ENCODE data around the gene NPTXR.

Gene NPTXR

DNA sequence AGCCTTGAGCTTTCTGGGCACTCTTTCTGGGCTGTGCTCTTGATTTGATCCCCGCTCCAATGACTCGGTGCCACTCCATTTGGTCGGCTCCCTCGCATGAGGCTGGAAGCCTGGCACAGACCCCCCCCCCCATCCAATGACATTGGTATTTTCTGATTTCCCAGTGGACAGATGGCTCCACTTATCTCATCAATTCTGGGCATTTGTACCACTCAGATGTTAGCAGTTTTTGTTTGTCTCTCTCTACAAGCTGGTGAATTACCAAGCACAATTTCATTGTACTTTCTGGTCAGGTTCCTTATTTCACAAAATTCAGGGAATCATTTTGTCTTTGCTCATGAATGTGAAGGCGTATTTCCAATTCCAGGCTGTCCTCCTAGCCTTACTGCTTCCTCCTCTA, 59.0 kb downstream of the NPTXR start:
- TF ChIP-seq SIN3A (IDR thresholded peaks at IDR 0.05; ENCODE audit: borderline replicate concordance, insufficient read depth, low read length), result no peak
- TF ChIP-seq, protein P1, sequence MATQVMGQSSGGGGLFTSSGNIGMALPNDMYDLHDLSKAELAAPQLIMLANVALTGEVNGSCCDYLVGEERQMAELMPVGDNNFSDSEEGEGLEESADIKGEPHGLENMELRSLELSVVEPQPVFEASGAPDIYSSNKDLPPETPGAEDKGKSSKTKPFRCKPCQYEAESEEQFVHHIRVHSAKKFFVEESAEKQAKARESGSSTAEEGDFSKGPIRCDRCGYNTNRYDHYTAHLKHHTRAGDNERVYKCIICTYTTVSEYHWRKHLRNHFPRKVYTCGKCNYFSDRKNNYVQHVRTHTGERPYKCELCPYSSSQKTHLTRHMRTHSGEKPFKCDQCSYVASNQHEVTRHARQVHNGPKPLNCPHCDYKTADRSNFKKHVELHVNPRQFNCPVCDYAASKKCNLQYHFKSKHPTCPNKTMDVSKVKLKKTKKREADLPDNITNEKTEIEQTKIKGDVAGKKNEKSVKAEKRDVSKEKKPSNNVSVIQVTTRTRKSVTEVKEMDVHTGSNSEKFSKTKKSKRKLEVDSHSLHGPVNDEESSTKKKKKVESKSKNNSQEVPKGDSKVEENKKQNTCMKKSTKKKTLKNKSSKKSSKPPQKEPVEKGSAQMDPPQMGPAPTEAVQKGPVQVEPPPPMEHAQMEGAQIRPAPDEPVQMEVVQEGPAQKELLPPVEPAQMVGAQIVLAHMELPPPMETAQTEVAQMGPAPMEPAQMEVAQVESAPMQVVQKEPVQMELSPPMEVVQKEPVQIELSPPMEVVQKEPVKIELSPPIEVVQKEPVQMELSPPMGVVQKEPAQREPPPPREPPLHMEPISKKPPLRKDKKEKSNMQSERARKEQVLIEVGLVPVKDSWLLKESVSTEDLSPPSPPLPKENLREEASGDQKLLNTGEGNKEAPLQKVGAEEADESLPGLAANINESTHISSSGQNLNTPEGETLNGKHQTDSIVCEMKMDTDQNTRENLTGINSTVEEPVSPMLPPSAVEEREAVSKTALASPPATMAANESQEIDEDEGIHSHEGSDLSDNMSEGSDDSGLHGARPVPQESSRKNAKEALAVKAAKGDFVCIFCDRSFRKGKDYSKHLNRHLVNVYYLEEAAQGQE (IDR thresholded peaks at IDR 0.05; ENCODE audit: insufficient read depth in 1 of 2, low read depth in 2 of 2, low read length in 2 of 2), result no peak

DNA sequence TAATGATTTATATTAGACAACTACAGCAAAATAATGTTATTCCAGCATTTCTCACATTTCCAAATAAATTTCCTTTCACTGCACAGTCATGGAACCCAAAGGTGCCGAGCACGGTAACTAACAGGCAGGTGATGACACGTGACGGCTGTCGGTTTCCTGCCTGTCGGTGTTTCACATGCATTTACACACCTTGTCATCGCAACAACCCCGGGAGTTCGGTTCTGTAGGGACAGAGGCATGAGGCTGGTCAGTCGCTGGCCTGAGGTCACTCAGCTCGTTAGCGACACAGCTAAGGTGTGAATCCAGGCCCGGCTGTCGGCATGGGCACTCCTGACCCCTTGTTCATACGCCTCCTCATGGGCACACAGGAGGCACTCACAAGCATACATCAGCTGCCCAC, 59.8 kb downstream of the NPTXR start:
- TF ChIP-seq POLR2AphosphoS5 (IDR thresholded peaks at IDR 0.05; ENCODE audit: low read depth, low read length), result no peak
- no peak for TF ChIP-seq FOXP2 (optimal IDR thresholded peaks at IDR 0.05; ENCODE audit: borderline replicate concordance, extremely low read depth, extremely low read length, insufficient read depth)
- no peak for TF ChIP-seq TAF1 (IDR thresholded peaks at IDR 0.05; ENCODE audit: borderline replicate concordance, insufficient read depth, low read length)
- no peak for TF ChIP-seq SIN3A (IDR thresholded peaks at IDR 0.05; ENCODE audit: borderline replicate concordance, insufficient read depth, low read length)
- TF ChIP-seq, protein P1 (IDR thresholded peaks at IDR 0.05; ENCODE audit: insufficient read depth in 1 of 2, low read depth in 2 of 2, low read length in 2 of 2), result no peak

- TF ChIP-seq FOXP2 (optimal IDR thresholded peaks at IDR 0.05; ENCODE audit: borderline replicate concordance, extremely low read depth, extremely low read length, insufficient read depth), result no peak
Measured at GRCh38 chr22:38783095-38783615, 60.7 kb downstream of the NPTXR start.

DNA sequence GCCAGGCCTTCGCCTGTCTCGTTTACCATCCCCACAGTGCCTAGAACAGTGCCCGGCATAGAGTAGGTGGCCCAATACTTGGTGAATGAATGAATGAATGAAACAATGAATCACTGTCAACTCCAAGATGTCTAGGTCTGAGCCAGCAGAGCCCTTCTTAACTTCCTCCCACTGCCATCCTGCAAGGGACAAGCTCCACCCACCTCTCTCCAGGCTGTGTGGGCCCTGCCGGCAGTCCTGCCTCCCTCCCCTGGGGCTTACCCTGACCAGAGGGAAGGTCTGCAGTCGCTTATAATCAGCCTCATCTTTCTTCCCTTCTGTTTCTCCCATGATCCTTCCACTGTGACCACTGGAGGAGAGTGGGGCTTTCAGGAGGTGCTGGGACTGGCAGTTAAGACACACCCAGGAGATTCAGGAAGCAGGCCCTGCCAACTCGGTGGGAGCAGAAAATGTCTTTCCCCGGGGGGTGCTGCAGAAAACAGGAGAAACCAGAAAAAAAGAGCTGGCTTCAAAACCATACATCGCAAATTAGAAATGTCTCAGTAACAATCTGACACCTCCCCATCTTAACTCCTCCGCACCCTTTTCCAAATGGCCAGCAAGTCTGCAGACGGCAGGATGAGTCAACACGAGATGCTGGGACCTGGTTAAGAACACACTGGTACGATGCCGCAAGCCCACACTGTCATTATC, 61.3 kb downstream of the NPTXR start:
- TF ChIP-seq TAF1 (IDR thresholded peaks at IDR 0.05; ENCODE audit: borderline replicate concordance, insufficient read depth, low read length) (no peak), FOXP2 (optimal IDR thresholded peaks at IDR 0.05; ENCODE audit: borderline replicate concordance, extremely low read depth, extremely low read length, insufficient read depth) (no peak), SIN3A (IDR thresholded peaks at IDR 0.05; ENCODE audit: borderline replicate concordance, insufficient read depth, low read length) (no peak), POLR2AphosphoS5 (IDR thresholded peaks at IDR 0.05; ENCODE audit: low read depth, low read length) (no peak)
- TF ChIP-seq, protein P1 (IDR thresholded peaks at IDR 0.05; ENCODE audit: insufficient read depth in 1 of 2, low read depth in 2 of 2, low read length in 2 of 2), result no peak

DNA sequence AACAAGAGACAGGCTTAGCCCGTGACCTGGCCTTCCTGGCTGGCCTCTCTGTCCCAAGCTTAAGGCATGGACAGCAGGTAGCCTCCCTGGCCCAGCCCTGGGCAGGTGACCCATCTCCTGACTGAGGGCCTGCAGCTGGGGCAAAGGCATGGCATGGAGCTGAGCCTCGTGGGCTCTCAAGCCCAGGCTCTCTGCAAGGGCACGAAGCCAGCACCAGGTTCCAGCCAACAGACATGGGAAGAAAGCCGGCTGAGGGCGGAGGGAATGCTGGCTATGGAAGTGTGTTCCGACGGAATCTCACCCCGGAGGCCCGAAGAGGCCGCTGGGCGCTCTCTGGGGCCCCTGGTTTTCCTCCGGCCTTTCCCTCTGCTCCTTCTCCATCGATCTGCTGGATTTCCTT, 62.8 kb downstream of the NPTXR start:
- TF ChIP-seq TAF1 (IDR thresholded peaks at IDR 0.05; ENCODE audit: borderline replicate concordance, insufficient read depth, low read length), result no peak
- TF ChIP-seq POLR2AphosphoS5 (IDR thresholded peaks at IDR 0.05; ENCODE audit: low read depth, low read length), result no peak
- TF ChIP-seq, protein P1 (IDR thresholded peaks at IDR 0.05; ENCODE audit: insufficient read depth in 1 of 2, low read depth in 2 of 2, low read length in 2 of 2), result no peak
- no peak for TF ChIP-seq FOXP2 (optimal IDR thresholded peaks at IDR 0.05; ENCODE audit: borderline replicate concordance, extremely low read depth, extremely low read length, insufficient read depth)
- no peak for TF ChIP-seq SIN3A (IDR thresholded peaks at IDR 0.05; ENCODE audit: borderline replicate concordance, insufficient read depth, low read length)

Data from PFSK-1 (cell line).